ENCODE measurements around the gene CPNE6. TPM values are rescaled to one million over a fixed set of nuclear protein-coding genes. Genes with fewer than 3 reads are reported as not detected.
"Not testable (repeated sequence)": the region's sequence is repeated elsewhere in the genome, so short reads cannot be mapped to it uniquely, and the experiment has no call there.

The CPNE6 gene
- total RNA-seq, 1 experiment from 2014 or later = not detected

- not testable (repeated sequence) for H3K79me1 ChIP-seq (ENCODE audit: insufficient read depth, low read depth, low read length, poor library complexity, severe bottlenecking); DNase-seq; H3K79me2 ChIP-seq (ENCODE audit: insufficient read depth, low read length); H4K5ac ChIP-seq (ENCODE audit: insufficient read length, low read depth, low read length); H3K9me3 ChIP-seq (ENCODE audit: control insufficient read depth, low read depth, low read length); H2AK5ac ChIP-seq (ENCODE audit: insufficient read length, low read length); H3K27ac Mint-ChIP-seq; H3K23ac ChIP-seq (ENCODE audit: insufficient read length, low read depth, low read length); H3K4me2 ChIP-seq (ENCODE audit: insufficient read depth, insufficient read length, low read length); H4K8ac ChIP-seq (replicated peaks; ENCODE audit: insufficient read length, low read depth, low read length); H2AFZ ChIP-seq (ENCODE audit: low read length); H3K14ac ChIP-seq (ENCODE audit: insufficient read depth, low read length); H3K56ac ChIP-seq (ENCODE audit: insufficient read length, low read depth, low read length); H3K36me3 Mint-ChIP-seq (ENCODE audit: insufficient read depth in 1 of 3, low read depth in 3 of 3); H3K18ac ChIP-seq (ENCODE audit: insufficient read length, low read depth, low read length); H4K20me1 ChIP-seq (ENCODE audit: control insufficient read depth, insufficient read depth, insufficient read length); H3K4me1 ChIP-seq (ENCODE audit: insufficient read depth, low read length); H3K4ac ChIP-seq (ENCODE audit: low read depth, low read length); H4K91ac ChIP-seq (ENCODE audit: insufficient read length, low read depth, low read length); H3K4me3 Mint-ChIP-seq; H3K4me1 Mint-ChIP-seq; H2BK120ac ChIP-seq (ENCODE audit: low read depth, low read length, poor library complexity, severe bottlenecking); H2BK12ac ChIP-seq (ENCODE audit: insufficient read length, low read depth, low read length); H3T11ph ChIP-seq (ENCODE audit: low read length); H3K27me3 ChIP-seq (ENCODE audit: insufficient read depth, low read length); H2BK20ac ChIP-seq (ENCODE audit: low read depth, low read length, poor library complexity, severe bottlenecking); H3K27ac ChIP-seq (ENCODE audit: insufficient read length, low read depth, low read length); H3K23me2 ChIP-seq (ENCODE audit: insufficient read length, low read depth, low read length, poor library complexity, severe bottlenecking); H2BK15ac ChIP-seq (ENCODE audit: low read depth, low read length); H2BK5ac ChIP-seq (ENCODE audit: insufficient read length, low read length); H3K9ac ChIP-seq (ENCODE audit: extremely low read depth, insufficient read length, low read length)
- peaks cover 22 to 26% of the 10 kb centered on the region in 2 experiments for H3K9me3 Mint-ChIP-seq
- H3K27me3 Mint-ChIP-seq (ENCODE audit: low read depth) = peaks cover 32% of the 10 kb centered on the region
- WGBS (ENCODE audit: extremely low coverage, insufficient read length, low lambda C conversion rate) = no CpG with 5 or more reads among the region's 3 CpGs
Observed at GRCh38 chr14:24029687-24030086, 41.7 kb upstream of the CPNE6 start.

- not testable (repeated sequence) for H2BK120ac ChIP-seq (ENCODE audit: low read depth, low read length, poor library complexity, severe bottlenecking); H3K9me3 ChIP-seq (ENCODE audit: control insufficient read depth, low read depth, low read length); H3K23me2 ChIP-seq (ENCODE audit: insufficient read length, low read depth, low read length, poor library complexity, severe bottlenecking); H3K27me3 ChIP-seq (ENCODE audit: insufficient read depth, low read length); H3K14ac ChIP-seq (ENCODE audit: insufficient read depth, low read length); H3K36me3 Mint-ChIP-seq (ENCODE audit: insufficient read depth in 1 of 3, low read depth in 3 of 3); H4K20me1 ChIP-seq (ENCODE audit: control insufficient read depth, insufficient read depth, insufficient read length); H2BK12ac ChIP-seq (ENCODE audit: insufficient read length, low read depth, low read length); H2AFZ ChIP-seq (ENCODE audit: low read length); H2AK5ac ChIP-seq (ENCODE audit: insufficient read length, low read length); H3K23ac ChIP-seq (ENCODE audit: insufficient read length, low read depth, low read length); H3T11ph ChIP-seq (ENCODE audit: low read length); DNase-seq; H3K4me1 ChIP-seq (ENCODE audit: insufficient read depth, low read length); H2BK20ac ChIP-seq (ENCODE audit: low read depth, low read length, poor library complexity, severe bottlenecking); H2BK15ac ChIP-seq (ENCODE audit: low read depth, low read length); H3K9ac ChIP-seq (ENCODE audit: extremely low read depth, insufficient read length, low read length); H2BK5ac ChIP-seq (ENCODE audit: insufficient read length, low read length); H3K4ac ChIP-seq (ENCODE audit: low read depth, low read length); H3K27ac ChIP-seq (ENCODE audit: insufficient read length, low read depth, low read length); H4K5ac ChIP-seq (ENCODE audit: insufficient read length, low read depth, low read length); H3K56ac ChIP-seq (ENCODE audit: insufficient read length, low read depth, low read length); H3K79me2 ChIP-seq (ENCODE audit: insufficient read depth, low read length); H3K27ac Mint-ChIP-seq; H4K91ac ChIP-seq (ENCODE audit: insufficient read length, low read depth, low read length); H3K4me2 ChIP-seq (ENCODE audit: insufficient read depth, insufficient read length, low read length); H3K4me3 Mint-ChIP-seq; H3K18ac ChIP-seq (ENCODE audit: insufficient read length, low read depth, low read length); H3K79me1 ChIP-seq (ENCODE audit: insufficient read depth, low read depth, low read length, poor library complexity, severe bottlenecking); H4K8ac ChIP-seq (replicated peaks; ENCODE audit: insufficient read length, low read depth, low read length)
- H3K4me1 Mint-ChIP-seq = peaks cover 4 to 11% of the 10 kb centered on the region in 2 experiments; a peak in 2 of 4 replicates
- WGBS (ENCODE audit: extremely low coverage, insufficient read length, low lambda C conversion rate) = no CpG with 5 or more reads among the region's 2 CpGs
- H3K9me3 Mint-ChIP-seq = peaks cover 22 to 26% of the 10 kb centered on the region in 2 experiments
- peaks cover 32% of the 10 kb centered on the region for H3K27me3 Mint-ChIP-seq (ENCODE audit: low read depth)
Observed at GRCh38 chr14:24031331-24031730, 40.0 kb upstream of the CPNE6 start.

All from H9 (cell line).